Measurements from ENCODE around the gene ZNF778.

Gene ZNF778

GRCh38 chr16:89217388-89218191 lies at the start of gene ZNF778:
Gene ZNF778, plus strand, starts transcription at chr16:89217703. Its CDS starts 3,425 bp downstream, at chr16:89221128.
- DNase-seq (ENCODE audit: low read depth): peak; percentile 57

GRCh38 chr16:89168381-89169189 lies 48.9 kb upstream of the ZNF778 start:
- DNase-seq (ENCODE audit: low read depth): no peak

DNA sequence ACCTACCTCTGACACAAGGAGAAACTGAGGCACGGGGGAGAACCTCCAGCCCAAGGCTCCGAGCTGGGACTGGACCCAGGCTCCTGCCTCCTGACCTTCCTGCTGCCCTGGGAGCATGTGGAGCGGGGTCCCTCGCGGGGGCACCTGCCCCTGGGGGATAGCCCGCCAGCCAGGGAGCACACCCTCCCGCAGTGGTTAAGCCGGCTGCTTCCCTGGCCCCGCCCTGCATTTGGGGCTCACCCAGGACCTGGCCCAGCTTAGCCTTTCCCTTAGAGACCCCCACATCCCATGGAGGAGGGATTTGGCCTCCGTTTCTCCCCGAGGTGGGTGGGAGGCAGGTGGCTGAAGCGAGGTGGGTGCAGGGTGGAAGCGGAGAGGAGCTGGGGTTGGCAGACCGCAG lies 47.7 kb upstream of the ZNF778 start:
- no peak for DNase-seq (ENCODE audit: low read depth)

DNA sequence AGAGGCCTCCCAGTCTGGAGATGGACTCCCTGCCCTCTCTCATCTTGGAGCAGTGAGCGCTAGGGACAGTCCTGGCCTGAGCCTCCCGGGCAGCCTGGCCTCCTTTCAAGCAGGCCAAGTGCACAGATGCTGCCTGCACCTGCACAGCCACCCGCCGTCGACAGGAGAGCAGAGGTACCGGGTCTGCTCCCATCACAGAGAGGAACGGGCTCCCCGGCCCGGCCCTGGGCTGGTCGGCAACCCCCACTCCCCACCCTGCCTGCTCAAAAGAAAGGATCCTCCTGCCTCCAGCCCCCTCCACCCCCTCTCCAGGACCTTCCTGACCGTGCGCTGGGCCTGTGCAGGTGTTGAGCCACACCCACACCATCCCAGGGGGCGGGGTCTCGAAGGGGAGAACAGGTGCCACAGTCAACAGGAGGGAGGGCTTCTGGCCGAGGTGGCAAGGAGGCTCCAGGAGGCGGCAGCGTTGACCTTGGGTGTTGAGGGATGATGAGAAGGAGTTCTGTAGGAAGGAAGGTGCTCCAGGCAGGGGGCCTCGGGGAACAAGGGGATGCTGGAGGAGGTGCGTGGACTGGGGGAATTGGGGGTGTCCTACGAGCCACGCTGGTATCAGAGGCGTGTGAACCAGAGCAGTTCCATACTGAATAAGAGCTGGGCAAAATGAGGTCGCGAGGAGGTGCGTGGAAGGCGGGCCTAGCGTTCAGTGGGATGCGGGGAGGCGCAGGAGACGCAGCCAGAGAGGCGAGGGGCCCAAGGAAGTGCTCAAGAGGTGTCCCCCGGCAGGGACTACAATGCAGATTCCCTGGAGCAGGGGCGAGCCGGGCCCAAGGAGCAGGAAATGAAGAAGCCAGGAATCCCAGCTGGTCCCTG lies 46.9 kb upstream of the ZNF778 start:
- DNase-seq (ENCODE audit: low read depth): no peak

DNA sequence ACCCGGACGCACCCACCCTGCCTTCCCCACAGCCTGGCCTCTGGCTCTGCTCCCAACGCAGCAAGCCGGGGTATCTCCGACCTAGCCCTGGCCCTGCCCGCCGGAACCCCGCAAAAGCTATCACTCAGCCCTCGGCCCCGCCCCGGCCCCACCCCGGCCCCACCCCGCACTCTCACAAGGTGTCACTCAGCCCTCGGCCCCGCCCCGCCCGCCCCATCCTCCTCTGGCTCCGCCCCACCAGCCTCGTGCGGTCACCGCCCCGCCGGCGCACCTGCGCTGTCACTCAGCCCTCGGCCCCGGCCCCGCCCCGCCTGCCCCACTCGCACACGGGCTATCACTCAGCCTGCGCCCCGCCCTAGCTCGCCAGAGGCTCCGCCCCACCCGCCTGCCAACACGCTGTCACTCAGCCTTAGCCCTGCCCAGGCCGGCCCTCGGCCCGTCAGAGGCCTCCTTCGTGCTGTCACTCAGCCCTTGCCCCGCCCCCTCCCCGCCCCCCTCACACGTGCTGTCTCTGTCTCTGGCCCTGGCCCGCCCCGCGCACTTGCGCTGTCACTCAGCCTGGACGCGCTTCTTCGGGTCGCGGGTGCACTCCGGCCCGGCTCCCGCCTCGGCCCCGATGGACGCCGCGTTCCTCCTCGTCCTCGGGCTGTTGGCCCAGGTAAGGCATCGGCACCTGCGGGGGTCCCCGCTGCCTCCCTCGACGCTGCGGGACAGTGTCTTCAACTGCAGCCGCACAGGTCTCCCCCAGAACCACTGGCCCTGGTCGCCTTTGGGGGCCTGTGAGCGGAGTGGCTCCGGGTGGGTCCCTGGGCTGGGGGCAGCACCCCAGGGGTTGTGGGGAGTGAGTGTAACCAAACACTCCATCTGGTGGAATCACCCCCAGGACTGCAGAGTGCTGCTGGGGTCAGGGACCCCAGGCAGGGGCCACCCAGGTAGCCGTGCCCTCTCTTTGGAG lies 46.0 kb upstream of the ZNF778 start, which contains the start of gene CDH15:
CDH15 (plus strand) TSS at position 533 of the 955 bp plus-strand sequence; CDS start at position 617, 84 bp downstream.
- peak; percentile 55 for DNase-seq (ENCODE audit: low read depth)

DNA sequence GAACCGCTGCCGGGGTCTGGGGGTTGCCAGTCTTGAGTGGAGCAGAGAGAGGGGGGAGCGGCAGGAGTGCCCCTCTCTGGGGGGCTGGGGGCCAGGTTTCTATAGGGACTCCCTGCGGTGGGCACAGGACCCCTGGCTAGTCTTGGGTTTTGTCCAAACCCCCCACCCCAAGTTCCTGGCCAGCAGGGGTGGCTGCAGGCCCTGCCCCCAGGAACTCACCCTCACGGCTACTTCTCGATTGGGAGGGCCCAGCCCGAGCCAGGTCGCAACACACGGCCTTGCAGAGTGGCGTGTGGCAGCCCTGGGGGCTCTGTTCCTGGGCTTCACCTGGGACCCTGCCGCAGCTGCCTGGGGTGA lies 45.4 kb upstream of the ZNF778 start:
- DNase-seq (ENCODE audit: low read depth): no peak

DNA sequence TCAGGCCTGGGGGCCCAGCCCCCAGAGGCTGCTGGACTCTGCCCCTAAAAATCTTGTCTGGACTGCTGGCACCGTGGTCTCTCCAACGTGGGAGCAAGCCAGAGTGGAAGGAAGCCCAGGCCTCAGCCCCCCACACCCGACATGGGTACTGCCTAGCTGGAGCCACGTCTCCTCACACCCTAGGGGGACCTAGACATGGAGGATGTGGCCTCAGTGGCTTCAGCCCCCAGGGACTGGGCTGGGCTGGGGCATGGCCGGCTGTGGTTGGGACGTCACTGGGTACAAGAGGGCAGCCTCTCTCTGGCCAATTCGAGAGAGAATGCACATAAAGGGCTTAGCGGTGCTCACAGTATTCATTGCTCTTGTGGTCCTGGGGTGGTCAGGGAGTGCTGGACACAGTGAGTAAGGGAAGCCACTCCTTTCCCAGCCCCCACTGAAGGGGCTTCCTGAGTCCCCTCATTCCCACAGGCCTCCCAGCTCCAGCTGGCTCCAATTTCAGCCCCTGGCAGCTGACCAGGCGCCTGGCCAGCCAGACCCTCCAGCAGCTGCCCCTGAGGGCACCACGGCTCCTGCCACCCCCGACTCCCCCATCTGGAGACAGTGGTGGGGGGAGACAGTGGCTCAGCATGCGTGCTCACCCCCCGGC lies 44.9 kb upstream of the ZNF778 start:
- DNase-seq (ENCODE audit: low read depth): no peak

- no peak for DNase-seq (ENCODE audit: low read depth)
These were observed 44.2 kb upstream of the ZNF778 start for GRCh38 chr16:89173174-89173921.

- no peak for DNase-seq (ENCODE audit: low read depth)
These were observed 43.3 kb upstream of the ZNF778 start for GRCh38 chr16:89174055-89174827.

- DNase-seq (ENCODE audit: low read depth): no peak
These were observed 42.6 kb upstream of the ZNF778 start for GRCh38 chr16:89174877-89175276.

- DNase-seq (ENCODE audit: low read depth): no peak
These were observed 42.0 kb upstream of the ZNF778 start for GRCh38 chr16:89175280-89176146.

DNA sequence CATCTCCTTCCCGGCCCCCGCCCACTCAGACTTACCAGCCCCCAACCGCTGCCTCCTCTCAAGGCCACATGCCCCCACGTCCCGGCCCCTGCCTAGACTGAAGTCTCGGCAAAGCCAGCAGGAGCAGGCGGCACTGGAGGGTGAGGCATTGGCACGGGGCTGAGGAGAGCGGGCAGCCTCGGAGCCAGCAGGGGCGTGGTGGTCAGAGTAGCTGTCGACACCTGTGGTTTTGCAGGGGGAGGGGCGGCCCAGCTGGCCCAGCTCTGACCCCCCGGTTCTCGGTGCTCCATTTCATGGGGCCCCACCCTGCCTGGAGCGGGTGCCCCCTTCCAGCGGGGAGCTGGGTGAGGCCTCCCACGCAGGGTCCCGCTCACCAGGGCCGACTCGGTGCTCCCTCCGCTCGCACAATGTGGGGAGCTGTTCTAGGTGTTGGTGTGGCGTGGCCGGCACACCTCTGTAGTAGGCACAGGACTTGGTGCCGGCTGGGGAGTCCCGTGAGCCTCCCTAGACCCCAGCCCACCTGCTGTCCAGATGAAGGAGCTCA lies 41.3 kb upstream of the ZNF778 start:
- DNase-seq (ENCODE audit: low read depth): no peak

DNA sequence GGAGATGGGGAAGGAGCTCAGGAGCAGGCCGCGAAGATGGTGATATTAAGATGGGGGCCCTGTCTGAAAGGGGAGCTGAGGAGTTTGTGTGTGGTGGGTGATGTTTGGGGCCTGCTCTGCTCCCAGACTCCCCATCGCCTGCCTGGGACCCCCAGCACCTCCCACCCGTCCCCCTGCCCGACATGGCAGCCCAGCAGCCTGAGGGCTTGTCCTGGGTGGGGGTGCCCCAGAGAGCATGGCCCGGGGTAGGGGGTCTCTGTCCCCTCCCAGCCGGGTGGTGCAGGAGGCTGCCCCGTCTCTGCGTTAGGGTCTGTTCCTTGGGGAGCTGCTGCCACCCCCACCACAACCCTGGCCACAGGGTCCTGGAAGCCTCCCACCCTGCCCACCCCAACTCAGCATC lies 40.8 kb upstream of the ZNF778 start:
- no peak for DNase-seq (ENCODE audit: low read depth)

DNA sequence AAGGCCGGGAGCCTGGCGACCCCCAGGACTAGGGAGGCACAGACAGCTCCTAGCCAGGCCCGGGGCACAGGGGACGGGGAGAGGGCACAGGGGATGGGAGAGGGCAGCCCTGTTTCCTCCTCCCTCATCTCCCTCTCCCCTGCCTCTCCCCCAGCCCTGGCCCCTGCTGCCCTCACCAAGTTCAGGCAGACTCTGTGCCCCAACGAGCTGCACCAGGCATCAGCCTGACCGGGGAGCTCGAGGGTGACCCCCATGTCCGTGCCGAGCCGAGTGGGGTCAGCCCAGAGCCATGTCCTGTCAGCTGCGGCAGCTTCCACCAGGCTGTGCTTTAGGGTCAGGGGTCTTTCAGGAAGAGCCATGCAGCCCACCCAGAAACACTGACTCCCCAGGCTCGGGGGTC lies 40.0 kb upstream of the ZNF778 start:
- DNase-seq (ENCODE audit: low read depth): no peak

GRCh38 chr16:89178453-89179147 lies 38.9 kb upstream of the ZNF778 start:
- DNase-seq (ENCODE audit: low read depth): no peak

DNA sequence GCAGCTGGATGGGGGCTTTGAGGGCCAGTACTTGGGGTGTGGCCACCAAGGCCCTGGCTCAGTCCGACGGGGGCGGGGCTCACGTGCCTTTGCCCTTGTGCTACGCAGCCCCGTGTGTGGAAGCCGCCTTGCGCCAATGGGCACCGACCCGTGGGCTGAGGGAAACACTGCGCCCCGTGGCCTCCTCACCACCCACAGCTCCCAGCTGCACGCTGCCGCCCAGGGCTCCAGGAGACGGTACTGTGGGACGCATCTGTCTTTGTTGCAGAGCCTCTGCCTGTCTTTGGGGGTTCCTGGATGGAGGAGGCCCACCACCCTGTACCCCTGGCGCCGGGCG lies 38.4 kb upstream of the ZNF778 start:
- no peak for DNase-seq (ENCODE audit: low read depth)

- no peak for DNase-seq (ENCODE audit: low read depth)
These were observed 37.7 kb upstream of the ZNF778 start for GRCh38 chr16:89179656-89180315.

All from GM04504 (cell line).